Fibroblast of mammary gland (primary cell): ENCODE results near the gene GUCA1C.

ENCODE experiments used
- DNase-seq: peaks from one replicate; pipeline ENCODE4 v3.0.0-alpha.2; 2010; ENCODE audit warnings: low read depth
- H3K4me3 ChIP-seq: 2 replicates; pipeline ENCODE4 v1.5.1; 2011; ENCODE audit warnings: low read depth, mild to moderate bottlenecking, low read length, moderate library complexity; ENCODE audit not compliant: control insufficient read depth
- CTCF ChIP-seq: conservative IDR thresholded peaks from 2 replicates; pipeline ENCODE4 v1.5.1; 2011; ENCODE audit warnings: low read depth, low read length, inconsistent platforms; ENCODE audit not compliant: control insufficient read depth, insufficient read depth

Gene GUCA1C

GRCh38 chr3:108914774-108915641 is 38.7 kb downstream of the GUCA1C start:
- peak; percentile 69 for DNase-seq
- peak; percentile 93 for TF ChIP-seq CTCF
- H3K4me3 ChIP-seq, result no peak overlapping the region

GRCh38 chr3:108909799-108910198 is 43.9 kb downstream of the GUCA1C start:
- TF ChIP-seq CTCF, result no peak
- DNase-seq, result no peak
- H3K4me3 ChIP-seq, result no peak overlapping the region

GRCh38 chr3:108907194-108907593 is 46.5 kb downstream of the GUCA1C start:
- H3K4me3 ChIP-seq, result no peak overlapping the region
- no peak for DNase-seq
- TF ChIP-seq CTCF, result no peak

GRCh38 chr3:108899530-108899929 is 54.1 kb downstream of the GUCA1C start:
- H3K4me3 ChIP-seq, result no peak overlapping the region
- no peak for DNase-seq
- TF ChIP-seq CTCF, result no peak

GRCh38 chr3:108897883-108898282 is 55.8 kb downstream of the GUCA1C start:
- DNase-seq, result no peak
- TF ChIP-seq CTCF, result no peak
- H3K4me3 ChIP-seq, result no peak overlapping the region

- no peak overlapping the region for H3K4me3 ChIP-seq
These were observed 58.7 kb downstream of the GUCA1C start for GRCh38 chr3:108894981-108895380.

More at GRCh38 chr3:108894981-108895380, 58.7 kb downstream of the GUCA1C start:
- DNase-seq, result no peak
- TF ChIP-seq CTCF, result no peak
